NCI-H1694 treated with DMSO at 0.1 percent for 48 hours (cell line): ENCODE data around the gene KIF18B.
A peak's percentile ranks its signal among the peaks of the same experiment; 100 is the strongest.

ENCODE experiments used
- DNase-seq: peaks from one replicate; lab custom pipeline; 2025; lab: John Stamatoyannopoulos, UW

KIF18B gene

DNA sequence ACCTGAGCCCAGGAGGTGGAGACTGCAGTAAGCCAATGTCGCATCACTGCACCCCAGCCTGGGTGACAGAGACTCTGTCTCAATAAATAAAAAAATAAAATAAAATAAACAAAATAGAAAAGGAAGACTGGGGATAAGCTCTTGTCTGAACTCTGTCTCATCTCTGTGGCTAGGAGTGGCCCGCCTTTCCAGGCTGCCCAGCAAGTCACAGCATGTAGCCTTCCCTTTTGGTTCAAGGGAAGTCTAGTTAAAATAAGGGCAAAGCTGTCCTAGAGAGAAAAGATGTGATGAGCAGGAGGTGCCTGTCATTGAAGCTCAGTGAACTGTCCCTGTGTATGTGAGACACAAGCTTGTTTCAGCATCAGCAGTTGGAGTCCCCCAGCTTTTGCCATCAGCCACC, 29.6 kb downstream of the KIF18B start:
- no peak for DNase-seq

DNA sequence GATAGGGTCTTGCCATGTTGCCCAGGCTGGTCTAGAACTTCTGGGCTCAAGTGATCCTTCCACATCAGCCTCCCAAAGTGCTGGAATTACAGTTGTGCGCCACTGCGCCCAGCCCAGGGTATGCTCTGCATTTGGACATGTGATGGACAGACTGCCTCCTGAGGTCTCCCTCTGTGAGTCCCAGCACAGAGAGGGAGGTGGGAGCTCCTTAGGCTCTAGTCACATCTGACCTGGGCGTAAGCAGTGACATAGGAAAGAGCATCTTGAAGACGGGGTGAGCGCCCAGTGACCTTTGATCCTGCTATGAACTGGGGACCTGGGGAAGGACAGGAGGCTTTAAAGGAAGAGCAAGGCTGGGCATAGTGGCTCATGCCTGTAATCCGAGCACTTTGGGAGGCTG, 30.1 kb downstream of the KIF18B start:
- DNase-seq = no peak

DNA sequence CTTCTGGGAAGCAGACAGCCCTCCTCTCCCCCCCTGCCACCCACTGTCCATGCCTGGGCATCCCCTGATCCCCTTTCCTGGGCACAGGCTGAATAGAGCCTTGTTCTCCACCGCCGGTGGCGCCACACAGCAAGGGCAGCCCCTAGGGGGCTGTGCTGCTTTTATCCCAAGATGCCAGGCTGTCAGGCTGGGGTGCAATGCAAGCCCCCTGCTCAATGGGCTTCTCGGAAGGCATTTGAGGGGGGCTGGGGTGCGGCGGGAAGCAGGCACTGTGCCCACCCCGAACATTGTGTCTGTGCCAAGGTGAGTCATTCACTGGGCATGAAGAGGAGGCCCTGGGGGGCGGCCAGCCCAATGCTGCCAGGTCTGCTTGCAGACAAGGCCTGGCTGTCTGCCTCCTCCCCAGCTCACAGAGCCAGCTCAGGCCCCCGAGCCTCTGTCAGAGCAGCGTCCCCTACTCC, 30.8 kb downstream of the KIF18B start:
- no peak for DNase-seq

DNA sequence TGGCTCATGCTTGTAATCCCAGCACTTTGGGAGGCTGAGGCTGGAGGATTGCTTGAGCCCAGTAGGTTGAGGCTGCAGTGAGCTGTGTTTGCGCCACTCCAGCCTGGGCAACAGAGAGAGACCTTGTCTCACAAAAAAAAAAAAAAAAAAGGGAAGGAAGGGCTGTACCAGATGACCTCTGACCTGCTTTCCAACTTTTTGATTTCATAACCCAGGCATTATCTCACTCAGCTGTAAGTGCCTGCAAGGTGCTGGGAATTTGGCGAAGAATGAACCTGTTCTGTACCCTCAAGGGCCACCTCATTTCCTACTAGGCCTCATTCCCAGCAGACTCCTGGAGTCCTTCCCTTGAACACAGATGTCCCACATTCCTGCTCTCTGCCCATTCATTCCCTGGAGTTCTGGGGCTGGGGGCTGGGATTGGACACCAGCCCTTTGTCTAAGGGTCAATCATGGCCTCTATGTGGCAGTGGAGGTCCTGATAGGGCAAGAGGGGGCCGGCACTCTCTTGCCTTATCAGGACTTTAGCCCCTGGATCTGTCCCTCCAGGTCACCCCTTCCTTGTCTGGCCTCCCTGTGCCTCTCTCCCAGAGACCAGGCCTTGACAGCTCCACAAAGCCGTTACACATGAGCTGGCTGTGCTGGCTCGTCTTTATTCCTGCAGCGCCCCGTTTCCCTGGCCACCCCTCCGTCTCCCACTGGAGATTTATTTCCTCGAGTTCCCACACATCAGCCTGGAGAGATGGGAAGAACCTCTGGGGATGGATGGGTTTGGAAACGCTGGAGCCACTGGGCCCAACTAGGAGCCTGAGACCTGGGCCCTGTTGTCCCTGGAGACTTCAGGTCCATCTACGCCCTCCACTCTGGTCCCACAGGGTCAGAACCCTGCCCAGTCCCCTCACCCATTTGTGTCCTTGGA, 31.5 kb downstream of the KIF18B start:
- DNase-seq = no peak

DNA sequence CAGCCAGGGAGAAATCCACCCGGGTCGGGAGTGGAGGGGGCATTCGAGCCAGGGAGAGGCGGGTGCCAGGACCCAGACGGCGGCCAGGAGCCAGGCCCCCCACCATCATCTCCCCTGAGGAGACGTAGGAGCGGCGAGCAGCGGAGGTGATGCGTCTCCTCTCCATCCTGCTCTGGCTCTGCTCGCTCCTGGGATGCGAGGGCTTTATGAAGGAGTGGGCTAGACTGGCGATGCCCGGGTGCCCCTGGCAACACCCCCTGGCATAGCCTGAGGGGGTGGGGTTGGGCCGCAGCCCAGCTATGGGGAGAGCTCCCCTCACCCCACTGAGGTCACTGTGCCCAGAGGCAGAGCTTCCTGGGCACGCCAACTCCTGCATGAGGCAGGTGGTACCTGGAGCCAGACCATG, 32.2 kb downstream of the KIF18B start, which contains the start of gene GFAP:
TSS of gene GFAP (minus strand) at position 180 of the 406 bp plus-strand sequence. CDS start at position 166, 14 bp downstream.
- DNase-seq = no peak

DNA sequence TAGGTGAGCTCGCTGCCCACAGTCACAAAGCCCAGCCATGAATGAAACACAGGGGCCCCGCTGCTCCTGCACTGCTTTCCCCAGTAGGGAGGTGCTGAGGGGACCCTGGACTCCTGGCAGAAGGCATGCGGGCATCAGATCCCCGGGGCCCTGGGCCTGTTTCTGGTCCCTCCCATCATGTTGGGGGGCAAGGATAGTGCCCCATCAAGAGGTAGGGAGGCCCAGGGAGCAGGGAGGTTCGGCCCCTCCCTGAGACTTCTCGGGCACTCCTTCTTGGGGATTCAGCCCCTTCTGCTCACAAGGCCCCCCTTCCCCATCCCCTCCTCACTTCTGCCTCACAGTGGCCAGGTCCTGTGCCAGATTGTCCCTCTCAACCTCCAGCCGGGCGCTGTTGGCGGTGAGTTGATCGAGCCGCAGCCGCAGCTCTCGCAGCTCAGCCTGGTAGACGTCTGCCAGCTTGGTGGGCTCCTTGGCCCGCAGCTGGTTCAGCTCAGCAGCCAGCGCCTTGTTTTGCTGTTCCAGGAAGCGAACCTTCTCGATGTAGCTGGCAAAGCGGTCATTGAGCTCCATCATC, 32.8 kb downstream of the KIF18B start:
- no peak for DNase-seq

DNA sequence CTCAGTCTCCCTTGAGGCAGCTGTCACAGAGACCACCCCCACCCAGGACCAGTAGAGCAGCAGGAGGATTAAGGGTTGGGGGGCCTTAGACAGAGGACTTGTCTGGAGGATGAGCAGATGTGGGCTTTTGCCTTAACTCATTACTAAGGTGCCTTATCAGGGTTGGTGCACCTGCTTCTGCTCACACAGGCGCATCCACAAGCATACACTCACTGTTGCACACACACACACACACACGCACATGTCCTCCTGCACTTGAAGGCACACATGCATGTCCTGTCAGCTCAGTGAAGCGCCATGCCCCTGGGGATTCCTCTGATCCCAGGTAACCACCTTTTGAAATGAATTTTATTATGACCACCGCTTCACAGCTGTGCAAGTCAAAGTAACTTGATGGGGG, 33.4 kb downstream of the KIF18B start:
- DNase-seq = no peak

DNA sequence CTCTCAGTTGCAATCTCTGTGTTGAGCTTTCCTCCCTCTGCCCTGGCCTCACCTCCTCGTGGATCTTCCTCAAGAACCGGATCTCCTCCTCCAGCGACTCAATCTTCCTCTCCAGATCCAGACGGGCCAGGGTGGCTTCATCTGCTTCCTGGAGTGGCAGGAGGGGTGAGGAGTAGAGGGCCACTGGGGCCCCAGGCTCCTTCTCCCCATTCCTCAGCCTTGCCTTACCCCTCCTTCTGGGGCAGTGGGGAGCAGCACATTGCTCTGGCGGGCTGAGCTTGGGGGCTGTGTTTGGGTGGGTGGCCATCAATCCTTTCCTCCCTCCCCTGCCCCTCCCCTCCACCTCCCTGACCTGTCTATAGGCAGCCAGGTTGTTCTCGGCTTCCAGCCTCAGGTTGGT, 33.9 kb downstream of the KIF18B start:
- no peak for DNase-seq

DNA sequence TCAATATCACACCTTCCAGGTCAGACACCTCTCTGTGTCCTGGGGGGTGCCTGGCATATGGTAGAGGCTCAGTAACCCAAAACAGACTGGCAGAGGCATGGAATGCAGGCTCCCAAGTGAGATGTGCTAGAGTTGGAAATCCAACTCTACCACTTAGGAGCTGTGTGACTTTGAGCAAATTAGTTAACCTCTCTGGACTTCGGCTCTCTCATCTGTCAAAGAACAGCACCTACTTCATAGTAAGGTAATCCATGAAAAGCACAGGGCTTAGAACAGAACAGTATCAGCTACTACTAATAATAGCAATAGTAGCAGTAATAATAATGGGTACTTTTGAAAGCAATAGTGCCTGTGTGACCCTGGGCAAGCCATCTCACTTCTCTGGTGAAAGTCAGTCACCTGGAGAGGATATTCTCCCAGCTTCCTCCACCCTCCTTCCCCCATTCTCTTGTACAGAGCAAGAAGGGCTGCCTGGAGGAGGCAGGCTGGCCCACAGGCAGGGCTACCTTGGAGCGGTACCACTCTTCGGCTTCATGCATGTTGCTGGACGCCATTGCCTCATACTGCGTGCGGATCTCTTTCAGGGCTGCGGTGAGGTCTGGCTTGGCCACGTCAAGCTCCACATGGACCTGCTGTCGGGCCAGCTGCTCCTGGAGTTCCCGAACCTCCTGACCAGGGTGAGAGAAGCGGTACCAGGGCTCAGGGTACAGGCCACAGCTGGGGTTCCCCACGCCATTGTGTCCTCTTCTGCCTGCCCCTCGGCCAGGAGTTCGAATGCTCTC, 34.6 kb downstream of the KIF18B start:
- no peak for DNase-seq

DNA sequence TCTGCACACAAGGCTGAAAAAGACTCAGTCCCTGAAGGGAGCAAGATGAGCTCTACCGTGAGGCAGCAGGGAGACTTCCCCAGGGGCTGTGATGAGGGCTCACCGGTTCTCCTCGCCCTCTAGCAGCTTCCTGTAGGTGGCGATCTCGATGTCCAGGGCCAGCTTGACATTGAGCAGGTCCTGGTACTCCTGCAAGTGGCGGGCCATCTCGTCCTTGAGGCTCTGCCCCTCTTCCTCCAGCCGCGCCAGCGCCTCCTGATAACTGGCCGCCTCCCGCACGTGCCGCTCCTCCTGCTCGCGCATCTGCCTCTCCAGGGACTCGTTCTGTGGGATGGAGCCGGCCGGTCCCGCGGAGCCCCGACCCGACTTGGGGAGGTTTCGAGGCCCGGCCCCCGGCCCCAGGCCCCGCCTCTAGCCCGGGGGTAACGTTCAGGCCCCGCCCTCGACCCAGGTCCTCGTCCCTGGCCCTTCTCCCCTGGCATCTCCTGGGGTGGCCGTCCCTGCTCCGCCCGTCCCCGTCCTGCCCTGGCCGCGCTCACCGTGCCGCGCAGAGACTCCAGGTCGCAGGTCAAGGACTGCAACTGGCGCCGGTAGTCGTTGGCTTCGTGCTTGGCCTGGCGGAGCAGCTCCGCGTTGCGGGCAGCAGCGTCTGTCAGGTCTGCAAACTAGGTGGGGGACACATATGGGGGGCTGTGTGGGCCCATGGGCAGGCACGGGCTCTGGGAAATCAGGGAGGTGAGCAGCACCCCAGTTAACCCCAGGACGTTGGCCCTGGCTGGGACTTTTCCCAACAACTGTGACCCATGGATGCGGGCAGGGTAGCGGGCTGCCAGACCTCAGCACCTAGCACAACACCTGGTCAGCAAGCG, 36.2 kb downstream of the KIF18B start:
- DNase-seq = peak; percentile 35

DNA sequence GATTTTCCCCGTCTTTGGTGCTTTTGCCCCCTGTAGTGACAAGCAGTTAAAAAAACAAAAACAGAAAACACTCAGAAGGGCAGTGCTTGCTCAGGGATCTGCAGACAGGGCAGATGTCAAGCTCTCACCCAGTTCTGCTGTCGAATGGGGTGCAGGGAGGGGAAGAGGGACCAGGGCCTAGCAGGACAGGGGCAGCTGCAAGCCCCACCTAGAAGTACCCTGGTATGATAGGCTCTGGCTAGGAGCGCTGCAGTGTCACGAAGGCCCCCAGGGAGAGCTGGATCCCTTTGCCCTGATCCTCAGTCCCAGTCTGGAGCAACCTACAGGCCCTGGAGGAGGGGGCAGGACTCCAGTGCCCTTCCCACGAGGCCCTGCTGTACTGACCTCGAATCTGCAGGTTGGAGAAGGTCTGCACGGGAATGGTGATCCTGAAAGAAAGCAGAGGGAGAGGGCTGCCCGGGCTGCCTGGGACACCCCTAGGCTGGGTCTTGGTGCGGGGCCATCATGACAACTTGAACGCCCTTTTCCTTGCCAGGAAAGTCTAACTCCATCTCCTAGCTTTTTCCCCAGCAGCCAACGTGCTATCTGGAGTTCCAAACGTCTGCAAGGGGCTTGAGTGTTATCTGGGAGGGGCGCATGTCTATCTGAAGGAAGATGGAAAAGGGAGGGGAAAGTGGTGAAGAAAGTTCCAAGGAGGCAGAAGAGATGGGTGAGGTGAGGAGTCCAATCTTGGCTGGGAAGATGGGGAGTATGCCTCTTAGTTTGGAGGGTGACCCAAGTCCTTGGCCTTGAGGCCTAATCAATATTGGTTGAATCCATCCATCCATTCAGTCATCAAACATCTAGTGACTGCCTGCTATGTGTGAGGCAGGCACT, 37.1 kb downstream of the KIF18B start:
- DNase-seq = no peak

DNA sequence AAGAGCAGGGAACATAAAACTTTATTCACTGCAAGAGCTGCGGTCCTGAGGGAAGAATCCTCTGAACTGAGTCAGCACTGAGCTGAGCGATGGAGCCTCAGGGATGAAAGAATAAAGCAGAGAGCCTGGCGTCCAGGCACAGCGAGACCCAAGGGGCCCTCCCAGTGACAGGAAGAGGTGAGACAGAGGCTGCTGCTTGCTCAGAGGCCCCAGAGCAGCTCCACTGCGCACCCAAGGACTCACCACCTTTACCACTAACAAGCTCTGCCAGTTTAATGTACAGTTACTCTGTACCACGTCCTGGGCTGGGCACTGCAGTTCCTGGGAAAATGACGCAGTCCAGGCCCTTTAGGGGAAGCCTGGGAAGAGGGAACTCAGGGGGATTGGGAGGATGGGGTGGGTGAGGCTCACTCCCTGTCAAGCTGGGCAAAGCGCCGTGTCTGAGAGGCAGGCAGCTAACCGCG, 37.9 kb downstream of the KIF18B start:
- no peak for DNase-seq

DNA sequence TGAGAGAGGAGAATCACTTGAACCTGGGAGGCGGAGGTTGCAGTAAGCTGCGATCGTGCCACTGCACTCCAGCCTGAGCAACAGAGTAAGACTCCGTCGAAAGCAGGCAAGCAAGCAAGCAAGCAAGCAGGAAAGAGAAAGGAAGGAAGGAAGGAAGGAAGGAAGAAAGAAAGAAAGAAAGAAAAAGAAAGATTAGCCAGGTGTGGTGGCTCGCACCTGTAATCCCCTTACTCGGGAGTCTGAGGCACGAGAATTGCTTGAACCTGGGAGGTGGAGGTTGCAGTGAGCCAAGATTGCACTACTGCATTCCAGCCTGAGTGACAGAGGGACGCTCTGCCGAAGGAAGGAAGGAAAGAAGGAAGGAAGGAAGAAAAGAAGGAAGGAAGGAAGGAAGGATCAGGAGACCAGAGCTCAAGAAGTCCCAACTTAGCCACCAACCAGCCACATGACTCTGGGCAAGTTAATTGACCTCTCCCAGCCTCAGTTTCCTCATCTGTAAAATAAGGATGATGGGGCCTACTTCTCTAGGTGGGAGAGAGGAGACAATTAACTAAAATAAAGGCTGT, 38.7 kb downstream of the KIF18B start:
- DNase-seq = no peak

DNA sequence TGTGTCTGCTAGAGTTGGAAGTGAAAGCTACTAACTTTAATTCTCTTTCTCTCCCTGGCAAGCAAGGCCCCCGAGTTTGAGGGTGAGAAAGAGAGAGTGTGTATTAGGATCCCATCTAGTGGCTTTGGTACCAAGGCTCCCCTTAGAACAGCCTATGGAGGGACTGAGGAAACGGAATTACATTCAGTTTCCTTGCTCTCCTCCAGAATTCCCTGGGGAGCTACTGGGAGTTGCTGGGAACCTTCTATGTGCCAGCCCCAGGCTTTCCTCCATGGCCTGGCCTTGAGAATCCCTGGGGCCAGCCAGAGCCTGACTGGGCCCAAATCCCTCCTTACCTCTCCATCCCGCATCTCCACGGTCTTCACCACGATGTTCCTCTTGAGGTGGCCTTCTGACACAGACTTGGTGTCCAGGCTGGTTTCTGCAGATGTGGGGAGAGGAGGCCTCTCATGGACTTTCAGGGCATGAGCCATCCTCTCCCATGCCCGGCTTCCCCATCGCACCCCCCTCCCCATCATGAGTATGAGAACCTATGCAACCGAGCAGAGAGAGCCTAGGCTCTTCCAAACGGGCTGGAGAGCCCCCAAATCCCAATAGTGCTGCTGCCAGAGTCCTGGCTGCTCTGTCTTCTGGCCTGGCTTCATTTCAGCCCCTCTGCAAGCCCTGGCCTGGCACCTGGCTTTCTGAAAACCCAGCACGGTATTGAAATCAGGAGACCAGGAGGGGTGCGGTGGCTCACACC, 39.7 kb downstream of the KIF18B start:
- DNase-seq = no peak

DNA sequence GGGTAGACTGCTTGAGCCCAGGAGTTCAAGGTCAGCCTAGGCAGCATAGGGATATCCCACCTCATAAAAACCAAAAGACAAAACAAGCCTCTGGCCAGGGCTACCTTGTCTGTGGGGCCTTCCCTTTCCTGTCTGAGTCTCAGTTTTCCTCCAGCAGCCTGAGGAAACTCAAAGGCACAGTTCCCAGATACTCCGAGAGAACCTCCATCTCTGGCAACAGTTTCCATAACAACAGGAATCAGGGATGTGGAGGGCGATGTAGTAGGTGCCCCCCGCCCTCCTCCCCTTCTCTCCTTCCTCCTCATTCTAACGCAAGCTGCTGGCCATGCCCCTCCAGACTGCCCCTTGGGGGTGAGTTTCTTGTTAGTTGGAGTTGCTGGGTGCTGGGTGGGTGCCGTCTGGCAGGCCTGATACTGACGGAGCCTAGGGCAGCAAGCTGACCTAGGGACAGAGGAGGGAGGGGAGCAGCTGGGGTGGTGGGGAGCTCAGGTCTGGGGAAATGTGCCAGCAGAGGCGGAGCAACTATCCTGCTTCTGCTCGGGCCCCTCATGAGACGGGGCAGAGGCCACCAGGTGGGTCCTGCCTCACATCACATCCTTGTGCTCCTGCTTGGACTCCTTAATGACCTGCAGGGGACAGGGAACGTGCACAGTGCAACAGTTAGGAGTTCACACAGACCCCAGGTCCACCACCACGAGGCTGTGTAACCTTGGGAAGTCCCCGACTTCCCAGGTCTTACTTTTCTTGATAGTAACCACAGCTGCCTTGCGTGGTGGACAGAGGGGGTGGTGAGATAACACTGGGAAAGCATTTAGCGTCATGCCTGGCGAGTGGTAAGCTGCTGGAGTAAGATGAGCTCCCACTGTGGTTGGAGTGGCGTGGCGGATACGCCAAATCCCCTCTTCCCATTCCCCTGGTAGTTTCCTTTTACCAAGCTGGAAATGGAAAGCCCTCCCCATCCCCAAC, 40.5 kb downstream of the KIF18B start:
- no peak for DNase-seq

DNA sequence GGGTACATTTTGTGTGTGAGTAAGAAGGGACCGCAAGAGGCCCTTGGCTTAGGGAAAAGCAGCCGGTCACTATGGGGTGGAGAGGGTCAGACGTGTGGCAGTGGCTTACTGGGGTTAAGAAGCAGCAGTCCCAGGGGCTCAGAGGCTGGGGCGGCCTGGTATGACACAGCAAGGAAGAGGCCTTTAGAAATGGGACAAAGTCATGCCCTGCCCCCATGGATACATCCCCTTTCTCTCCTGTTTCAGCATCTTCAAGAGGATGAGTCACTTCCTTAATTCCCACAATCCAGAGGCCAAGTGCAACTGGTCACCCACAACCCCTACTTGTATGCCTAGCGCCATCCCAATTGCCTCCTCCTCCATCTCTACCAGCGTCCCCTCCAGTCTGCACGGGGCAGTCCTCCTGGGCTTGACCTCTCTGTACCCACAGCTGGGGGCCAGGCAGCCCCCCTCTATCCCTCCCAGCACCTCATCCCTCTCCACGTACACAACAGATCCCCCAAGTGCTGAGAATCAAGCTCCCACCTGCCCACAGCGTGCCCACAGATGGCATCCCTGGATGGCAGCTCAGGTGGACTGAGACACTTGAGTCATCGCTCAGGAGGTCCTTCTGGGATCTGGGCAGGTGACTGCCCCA, 41.4 kb downstream of the KIF18B start:
- DNase-seq = no peak
